ENCODE results near the gene GABBR2. TPM values are rescaled to one million over a fixed set of nuclear protein-coding genes. Genes with fewer than 3 reads are reported as not detected.

The GABBR2 gene
- total RNA-seq, 1 experiment from 2014 or later = not detected

DNA sequence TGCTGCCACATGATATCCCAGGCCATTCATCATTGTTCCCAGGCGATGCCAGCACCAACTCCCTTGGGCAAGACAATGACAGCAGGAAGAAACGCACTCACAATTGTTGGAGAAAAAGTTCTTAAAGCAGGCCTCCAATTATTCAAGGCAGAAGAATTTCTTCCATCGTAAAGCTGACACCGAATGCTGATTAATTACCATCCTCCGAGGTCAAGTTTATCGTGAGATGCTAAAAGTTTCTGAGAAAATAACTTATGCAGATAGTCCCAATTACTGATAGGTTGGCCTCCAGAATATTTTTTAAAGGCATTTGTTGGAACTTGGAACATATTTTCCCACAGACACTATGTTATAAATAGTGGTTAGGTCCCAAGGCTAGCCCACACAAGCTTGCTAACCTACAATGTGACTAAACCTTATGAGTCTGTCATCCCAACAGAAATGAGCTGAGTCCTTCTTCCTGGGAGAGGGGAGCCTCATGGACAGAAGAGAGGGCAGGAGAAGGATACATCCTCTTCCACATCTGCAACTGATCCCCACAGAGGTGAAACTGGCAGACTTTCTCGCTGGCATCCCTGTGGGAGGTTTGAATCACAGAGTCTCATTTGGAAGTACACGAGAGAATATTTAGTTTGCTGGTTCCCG lies 250.9 kb downstream of the GABBR2 start:
- intact Hi-C loops (cut with micrococcal nuclease; ENCODE audit: unreplicated experiment) = no loop called here
- Histone ChIP-seq H3K36me3 (ENCODE audit: insufficient read depth, low read length, poor library complexity, severe bottlenecking) (no peaks in the 10 kb centered on the region), H3K27ac (ENCODE audit: low read depth, low read length, poor library complexity, severe bottlenecking) (no peak overlapping the region), H3K4me3 (ENCODE audit: low read depth, low read length, poor library complexity, severe bottlenecking) (no peak overlapping the region), H3K27me3 (replicated peaks; ENCODE audit: insufficient read depth, low read depth, low read length, poor library complexity) (peaks cover 8% of the 10 kb centered on the region), H3K4me1 (ENCODE audit: insufficient read depth, low read length, poor library complexity, severe bottlenecking) (no peaks in the 10 kb centered on the region), H3K9me3 (ENCODE audit: low read depth, low read length, poor library complexity, severe bottlenecking) (peaks cover 5% of the 10 kb centered on the region)
- TF ChIP-seq, protein P1, sequence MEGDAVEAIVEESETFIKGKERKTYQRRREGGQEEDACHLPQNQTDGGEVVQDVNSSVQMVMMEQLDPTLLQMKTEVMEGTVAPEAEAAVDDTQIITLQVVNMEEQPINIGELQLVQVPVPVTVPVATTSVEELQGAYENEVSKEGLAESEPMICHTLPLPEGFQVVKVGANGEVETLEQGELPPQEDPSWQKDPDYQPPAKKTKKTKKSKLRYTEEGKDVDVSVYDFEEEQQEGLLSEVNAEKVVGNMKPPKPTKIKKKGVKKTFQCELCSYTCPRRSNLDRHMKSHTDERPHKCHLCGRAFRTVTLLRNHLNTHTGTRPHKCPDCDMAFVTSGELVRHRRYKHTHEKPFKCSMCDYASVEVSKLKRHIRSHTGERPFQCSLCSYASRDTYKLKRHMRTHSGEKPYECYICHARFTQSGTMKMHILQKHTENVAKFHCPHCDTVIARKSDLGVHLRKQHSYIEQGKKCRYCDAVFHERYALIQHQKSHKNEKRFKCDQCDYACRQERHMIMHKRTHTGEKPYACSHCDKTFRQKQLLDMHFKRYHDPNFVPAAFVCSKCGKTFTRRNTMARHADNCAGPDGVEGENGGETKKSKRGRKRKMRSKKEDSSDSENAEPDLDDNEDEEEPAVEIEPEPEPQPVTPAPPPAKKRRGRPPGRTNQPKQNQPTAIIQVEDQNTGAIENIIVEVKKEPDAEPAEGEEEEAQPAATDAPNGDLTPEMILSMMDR (conservative IDR thresholded peaks at IDR 0.05; ENCODE audit: low read depth, low read length) = no peak
- TF ChIP-seq EZH2 (IDR thresholded peaks at IDR 0.05; ENCODE audit: borderline replicate concordance, low read depth, low read length, poor library complexity, severe bottlenecking) = no peak
- ChIA-PET POLR2A (ENCODE audit: low non-redundant PET) (no interaction called here), CTCF (no interaction called here)
- DNase-seq (ENCODE audit: low spot score) = peak; percentile 0
- no TSS peak for BruUV-seq (replicated peaks)

DNA sequence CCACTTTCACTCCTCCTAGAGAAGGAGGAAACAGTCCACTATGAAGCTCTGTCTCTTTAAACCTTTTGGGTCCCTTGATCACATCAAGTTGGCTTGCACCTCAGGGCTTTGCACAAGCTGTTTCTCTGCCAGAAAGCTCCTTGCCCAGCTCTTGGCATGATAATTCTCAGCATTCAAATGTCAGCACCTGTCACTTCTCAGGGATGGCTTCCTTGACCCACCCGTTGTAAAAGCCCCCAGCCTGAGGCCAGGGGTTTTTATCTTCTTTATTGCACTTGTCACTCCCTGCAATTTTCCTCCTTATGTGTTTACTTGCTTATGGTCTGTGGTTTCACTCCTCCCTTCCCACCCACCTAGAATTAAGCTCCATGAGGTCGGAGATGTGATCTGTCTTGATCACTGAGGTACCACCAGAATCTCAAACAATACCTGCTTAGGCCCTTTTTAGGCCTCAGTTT lies 252.6 kb downstream of the GABBR2 start:
- POLR2A ChIA-PET (ENCODE audit: low non-redundant PET) = no interaction called here
- DNase-seq (ENCODE audit: low spot score) = no peak
- intact Hi-C loops (cut with micrococcal nuclease; ENCODE audit: unreplicated experiment) = no loop called here
- Histone ChIP-seq H3K27me3 (replicated peaks; ENCODE audit: insufficient read depth, low read depth, low read length, poor library complexity) (peaks cover 8% of the 10 kb centered on the region), H3K36me3 (ENCODE audit: insufficient read depth, low read length, poor library complexity, severe bottlenecking) (no peaks in the 10 kb centered on the region), H3K4me3 (ENCODE audit: low read depth, low read length, poor library complexity, severe bottlenecking) (no peak overlapping the region), H3K27ac (ENCODE audit: low read depth, low read length, poor library complexity, severe bottlenecking) (no peak overlapping the region), H3K4me1 (ENCODE audit: insufficient read depth, low read length, poor library complexity, severe bottlenecking) (no peaks in the 10 kb centered on the region), H3K9me3 (ENCODE audit: low read depth, low read length, poor library complexity, severe bottlenecking) (peaks cover 5% of the 10 kb centered on the region)
- no peak for TF ChIP-seq EZH2 (IDR thresholded peaks at IDR 0.05; ENCODE audit: borderline replicate concordance, low read depth, low read length, poor library complexity, severe bottlenecking)
- TF ChIP-seq, protein P1 (conservative IDR thresholded peaks at IDR 0.05; ENCODE audit: low read depth, low read length) = no peak
- CTCF ChIA-PET = no interaction called here
- BruUV-seq (replicated peaks) = no TSS peak

DNA sequence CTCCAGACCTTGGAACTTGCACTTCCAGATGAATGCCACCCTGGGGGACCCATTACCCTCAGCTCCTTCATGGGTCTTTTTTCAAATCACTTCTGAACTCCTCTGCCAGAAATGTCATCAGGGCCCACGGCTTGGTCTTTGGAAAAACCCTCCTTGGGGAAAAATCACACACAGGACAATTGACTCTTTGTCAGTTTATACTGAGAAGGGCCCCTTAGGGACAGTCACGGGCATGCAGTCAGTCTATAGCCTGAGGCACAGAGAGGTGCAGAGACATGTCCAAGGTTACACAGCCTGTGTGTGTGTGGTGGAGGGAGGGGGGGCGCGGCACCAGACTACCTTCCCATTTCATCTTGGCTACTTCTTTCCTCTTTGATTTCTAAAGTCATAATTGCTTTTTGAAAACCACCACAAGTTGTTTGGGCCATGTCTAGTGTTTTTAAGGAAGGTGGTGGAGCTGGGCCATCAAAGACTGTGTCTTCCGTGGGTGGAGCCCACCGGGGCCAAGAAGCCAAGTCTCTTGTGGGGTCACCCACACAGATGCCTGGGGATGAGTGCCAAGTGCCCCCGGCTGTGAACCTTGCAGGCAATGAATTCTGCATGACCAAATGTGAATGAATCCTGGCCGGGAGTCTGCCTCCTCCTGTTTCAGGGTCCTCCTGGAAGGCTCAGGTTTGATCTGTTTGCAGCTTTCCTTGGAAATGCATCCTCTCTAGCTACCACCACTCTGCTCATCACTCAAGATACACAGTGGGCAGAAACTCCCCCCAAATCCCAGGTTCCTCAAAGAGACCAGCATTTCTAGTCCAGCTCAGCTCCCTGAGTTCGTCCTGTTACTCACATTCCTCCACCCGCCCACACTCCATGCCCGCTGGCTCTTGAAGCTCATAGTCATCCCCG lies 253.2 kb downstream of the GABBR2 start:
- DNase-seq (ENCODE audit: low spot score) = peak; percentile 14
- Histone ChIP-seq H3K9me3 (ENCODE audit: low read depth, low read length, poor library complexity, severe bottlenecking) (peaks cover 5% of the 10 kb centered on the region), H3K27ac (ENCODE audit: low read depth, low read length, poor library complexity, severe bottlenecking) (no peak overlapping the region), H3K27me3 (replicated peaks; ENCODE audit: insufficient read depth, low read depth, low read length, poor library complexity) (peaks cover 14% of the 10 kb centered on the region), H3K4me3 (ENCODE audit: low read depth, low read length, poor library complexity, severe bottlenecking) (no peak overlapping the region), H3K4me1 (ENCODE audit: insufficient read depth, low read length, poor library complexity, severe bottlenecking) (no peaks in the 10 kb centered on the region), H3K36me3 (ENCODE audit: insufficient read depth, low read length, poor library complexity, severe bottlenecking) (no peaks in the 10 kb centered on the region)
- no peak for TF ChIP-seq EZH2 (IDR thresholded peaks at IDR 0.05; ENCODE audit: borderline replicate concordance, low read depth, low read length, poor library complexity, severe bottlenecking)
- TF ChIP-seq, protein P1 (conservative IDR thresholded peaks at IDR 0.05; ENCODE audit: low read depth, low read length) = no peak
- CTCF ChIA-PET = no interaction called here
- no TSS peak for BruUV-seq (replicated peaks)
- intact Hi-C loops (cut with micrococcal nuclease; ENCODE audit: unreplicated experiment) = no loop called here
- POLR2A ChIA-PET (ENCODE audit: low non-redundant PET) = no interaction called here

All from A673 (cell line).